GM23248 (cell line): Measurements from ENCODE around the gene GRN. TPM values are rescaled to one million over a fixed set of nuclear protein-coding genes. Genes with fewer than 3 reads are reported as not detected.
"Not testable (repeated sequence)": the region's sequence is repeated elsewhere in the genome, so short reads cannot be mapped to it uniquely, and the experiment has no call there.

Source experiments
- DNase-seq: peaks from one replicate; pipeline ENCODE4 v3.0.0-alpha.2; 2015
- H2AFZ ChIP-seq: fragments of 200-600 bp; sonication (generic); 2 replicates; pipeline ENCODE4 v1.6.1; 2016; ENCODE audit warnings: antibody characterized with exemption
- H3F3A ChIP-seq: fragments of 200-600 bp; sonication (generic); 2 replicates; pipeline ENCODE4 v1.6.1; 2016; ENCODE audit warnings: mild to moderate bottlenecking, antibody characterized with exemption, mixed run types; ENCODE audit not compliant: insufficient read depth
- H3K27ac ChIP-seq: fragments of 200-600 bp; sonication (generic); 2 replicates; pipeline ENCODE4 v1.5.1; 2016; ENCODE audit warnings: mild to moderate bottlenecking
- H3K27me3 ChIP-seq: fragments of 200-600 bp; sonication (generic); replicated peaks from 2 replicates; pipeline ENCODE4 v1.6.1; 2016; ENCODE audit warnings: mild to moderate bottlenecking; ENCODE audit not compliant: insufficient read depth
- H3K36me3 ChIP-seq: fragments of 200-600 bp; sonication (generic); 2 replicates; pipeline ENCODE4 v1.6.1; 2016; ENCODE audit warnings: low read depth, mild to moderate bottlenecking
- H3K4me1 ChIP-seq: fragments of 200-600 bp; sonication (generic); 2 replicates; pipeline ENCODE4 v1.6.1; 2016; ENCODE audit warnings: mild to moderate bottlenecking; ENCODE audit not compliant: insufficient read depth
- H3K4me2 ChIP-seq: fragments of 200-600 bp; sonication (generic); one replicate; pipeline ENCODE4 v1.6.1; 2016; ENCODE audit warnings: mild to moderate bottlenecking; ENCODE audit not compliant: unreplicated experiment
- H3K4me3 ChIP-seq: fragments of 200-600 bp; sonication (generic); 2 replicates; pipeline ENCODE4 v1.5.1; 2016; ENCODE audit warnings: mild to moderate bottlenecking
- H3K79me2 ChIP-seq: fragments of 200-600 bp; sonication (generic); 2 replicates; pipeline ENCODE4 v1.6.1; 2016; ENCODE audit warnings: mild to moderate bottlenecking; ENCODE audit not compliant: insufficient read depth
- H3K9ac ChIP-seq: fragments of 200-600 bp; sonication (generic); 2 replicates; pipeline ENCODE4 v1.6.1; 2016; ENCODE audit warnings: mild to moderate bottlenecking
- H3K9me2 ChIP-seq: fragments of 200-600 bp; sonication (generic); 2 replicates; pipeline ENCODE4 v1.6.1; 2016; ENCODE audit warnings: mixed run types, mild to moderate bottlenecking, moderate library complexity; ENCODE audit not compliant: insufficient read depth
- H3K9me3 ChIP-seq: fragments of 200-600 bp; sonication (generic); one replicate; pipeline ENCODE4 v1.6.1; 2017; ENCODE audit warnings: low read depth
- H4K20me1 ChIP-seq: fragments of 200-600 bp; sonication (generic); 2 replicates; pipeline ENCODE4 v1.6.0; 2016; ENCODE audit not compliant: insufficient read depth
- EZH2 ChIP-seq: fragments of 200-600 bp; sonication (generic); IDR thresholded peaks from 2 replicates; pipeline ENCODE4 v1.6.1; 2018; ENCODE audit warnings: antibody characterized with exemption, mild to moderate bottlenecking; ENCODE audit not compliant: insufficient read depth, poor library complexity, severe bottlenecking
- EZH2phosphoT487 ChIP-seq: fragments of 200-600 bp; sonication (generic); IDR thresholded peaks from 2 replicates; pipeline ENCODE4 v1.6.1; 2018; ENCODE audit warnings: antibody characterized with exemption, moderate library complexity, mild to moderate bottlenecking, low read depth; ENCODE audit not compliant: insufficient read depth
- WGBS, 2 experiments: methylation state at CpG; one replicate each; pipeline ENCODE4 v1.1.6; 2015 to 2017; ENCODE audit warnings: low lambda C conversion rate in 2 of 2, low coverage in 1 of 2; ENCODE audit errors: missing lambda C conversion rate in 2 of 2; 5-methylcytosine and 5-hydroxymethylcytosine counted together
- in situ Hi-C: fragments of 300-500 bp; cut with MboI; formaldehyde crosslinking; loops from 2 replicates; pipeline ENCODE4 v1.15.0; 2020
- polyA plus RNA-seq: library from polyadenylated mRNA; unstranded; fragments of >200 nt; fragmentation: Nextera tagmentation; extraction: Ambion mirVana; gene quantifications from 2 replicates; pipeline ENCODE4 v1.2.1, GENCODE V29; 2016
- total RNA-seq: library from RNA; depleted of rRNA; stranded (reverse); fragments of >200 nt; shearing (Covaris generic); gene quantifications from 2 replicates; pipeline ENCODE4 v1.2.3, GENCODE V29; 2014

Gene GRN
- total and polyA plus RNA-seq, 2 experiments from 2014 or later, result 410 to 440 TPM

DNA sequence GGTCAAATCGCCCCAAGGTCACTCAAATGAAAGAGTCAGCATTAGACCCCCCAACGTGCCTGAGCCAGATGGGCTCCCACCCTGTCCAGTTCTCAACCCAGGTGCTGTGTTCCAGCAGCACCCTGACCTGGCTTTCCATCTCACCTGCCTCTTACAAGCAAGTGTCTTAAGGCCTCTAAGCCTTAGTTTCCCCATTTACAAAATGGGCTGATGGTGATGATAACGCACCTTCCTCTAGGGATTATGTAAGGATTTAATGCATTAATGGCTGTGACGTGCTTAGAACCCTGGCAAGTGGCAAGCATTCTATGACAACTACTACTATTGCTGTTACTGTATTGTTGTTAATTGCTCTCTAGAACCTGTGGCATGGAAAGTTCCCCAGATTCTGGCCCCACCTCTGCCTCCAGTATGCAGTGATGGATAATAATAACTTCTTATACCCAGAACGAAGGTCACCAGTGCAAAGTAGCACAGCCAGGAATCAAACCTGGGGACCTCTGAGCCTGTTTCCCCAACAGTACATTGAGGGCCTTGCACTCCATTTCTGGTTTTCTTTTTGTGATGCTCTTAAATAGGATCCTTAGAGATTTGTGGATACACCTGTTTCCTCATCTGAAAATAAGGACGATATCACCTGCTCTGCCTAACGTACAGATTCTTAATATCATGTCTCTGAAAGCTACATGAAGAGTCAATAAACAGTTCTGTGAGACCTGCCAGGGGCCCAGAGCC is 17.2 kb upstream of the GRN start:
- Histone ChIP-seq H2AFZ (no peak overlapping the region), H4K20me1 (no peaks in the 10 kb centered on the region), H3K36me3 (no peaks in the 10 kb centered on the region), H3K9ac (no peak overlapping the region), H3K79me2 (peaks cover 13% of the 10 kb centered on the region), H3K4me1 (peaks cover 7% of the 10 kb centered on the region; the same call in 1 of the 2 replicates), H3K4me3 (no peak overlapping the region), H3F3A (peaks cover 16% of the 10 kb centered on the region), H3K9me3 (no peaks in the 10 kb centered on the region), H3K27me3 (no peaks in the 10 kb centered on the region), H3K4me2 (no peak overlapping the region), H3K9me2 (no peaks in the 10 kb centered on the region), H3K27ac (peak overlapping the region; percentile 31; the same call in 1 of the 2 replicates)
- in situ Hi-C loops, result loop anchor here (5.0 kb wide), 1 partner anchor 106 kb away; no protein-coding TSS in a partner anchor
- no peak for DNase-seq
- no peak for TF ChIP-seq EZH2phosphoT487
- TF ChIP-seq EZH2, result no peak
- 60% methylated on average over 7 of the region's 7 CpGs for WGBS, 2 experiments

DNA sequence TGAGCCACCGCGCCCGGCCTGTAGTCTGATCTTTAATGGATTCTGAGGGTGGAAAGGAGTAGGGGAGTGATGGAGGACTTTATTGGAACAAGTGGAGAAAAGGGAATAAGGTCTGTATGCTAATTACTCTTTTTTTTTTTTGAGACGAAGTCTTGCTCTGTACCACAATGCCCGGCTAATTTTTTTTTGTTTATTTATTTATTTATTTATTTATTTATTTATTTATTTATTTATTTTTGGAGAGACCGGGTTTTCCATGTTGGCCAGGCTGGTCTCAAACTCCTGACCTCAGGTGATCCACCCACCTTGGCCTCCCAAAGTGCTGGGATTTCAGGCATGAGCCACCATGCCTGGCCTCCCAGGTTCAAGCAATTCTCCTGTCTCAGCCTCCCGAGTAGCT is 15.6 kb upstream of the GRN start:
- WGBS, 2 experiments, result 73 to 74% methylated on average over 7 of the region's 7 CpGs
- not testable (repeated sequence) for H2AFZ ChIP-seq, H3K27ac ChIP-seq, H3K9me2 ChIP-seq, DNase-seq, H3K4me1 ChIP-seq, H3K9me3 ChIP-seq, H3K27me3 ChIP-seq, H3K4me3 ChIP-seq, H3K79me2 ChIP-seq, H3K4me2 ChIP-seq, H3K9ac ChIP-seq, H4K20me1 ChIP-seq, H3K36me3 ChIP-seq
- in situ Hi-C loops, result loop anchor here (5.0 kb wide), 1 partner anchor 107 kb away; no protein-coding TSS in a partner anchor
- H3F3A ChIP-seq, result peaks cover 16% of the 10 kb centered on the region

DNA sequence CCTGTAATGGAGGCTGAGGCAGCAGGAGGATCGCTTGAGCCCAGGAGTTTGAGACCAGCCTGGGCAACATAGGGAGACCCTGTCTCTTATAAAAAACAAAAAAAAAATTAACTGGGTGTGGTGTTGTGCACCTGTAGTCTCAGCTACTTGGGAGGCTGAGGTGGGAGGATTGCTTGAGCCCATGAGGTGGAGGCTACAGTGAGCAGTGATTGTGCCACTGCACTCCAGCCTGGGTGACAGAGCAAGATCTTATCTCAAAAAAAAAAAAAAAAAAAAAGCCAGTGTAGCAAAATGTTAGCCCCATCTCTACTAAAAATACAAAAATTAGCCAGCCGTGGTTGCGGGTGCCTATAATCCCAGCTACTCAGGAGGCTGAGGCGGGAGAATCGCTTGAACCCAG is 14.8 kb upstream of the GRN start:
- H4K20me1 ChIP-seq, H3K4me1 ChIP-seq, H3K9me3 ChIP-seq, H2AFZ ChIP-seq, H3K9me2 ChIP-seq, H3K27me3 ChIP-seq, H3K4me2 ChIP-seq, DNase-seq, H3K79me2 ChIP-seq, H3K36me3 ChIP-seq, H3K9ac ChIP-seq, H3K4me3 ChIP-seq, H3K27ac ChIP-seq, in situ Hi-C loops: not testable (repeated sequence)
- peaks cover 16% of the 10 kb centered on the region for H3F3A ChIP-seq
- WGBS, 2 experiments, result 65 to 68% methylated on average over 5 of the region's 5 CpGs

DNA sequence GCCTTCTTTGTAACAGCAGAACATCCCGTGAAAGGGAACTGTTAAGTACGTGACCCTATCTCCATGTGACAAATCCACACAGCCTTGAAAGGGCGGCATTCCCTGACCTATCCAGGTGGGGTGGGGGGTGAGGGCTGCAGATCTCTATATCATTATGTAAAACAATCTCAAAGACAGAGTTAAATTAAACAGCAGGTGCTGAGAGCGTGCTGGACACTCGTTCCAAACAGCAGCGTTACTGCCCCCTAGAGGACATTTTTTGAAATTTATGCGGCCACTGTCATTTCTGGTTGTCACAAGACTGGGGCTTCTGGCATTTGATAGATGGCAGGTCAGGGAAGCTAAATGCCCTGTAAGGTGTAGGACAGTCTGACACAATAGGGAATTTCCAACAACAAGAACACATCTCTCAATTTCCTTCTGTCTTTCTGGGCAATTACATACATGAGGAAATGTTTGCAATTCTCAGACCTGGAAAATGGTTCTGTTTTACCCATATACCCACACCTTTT is 13.8 kb upstream of the GRN start:
- in situ Hi-C loops, result no loop called here
- Histone ChIP-seq H3K9me2 (no peaks in the 10 kb centered on the region), H3K9me3 (no peaks in the 10 kb centered on the region), H3K36me3 (no peaks in the 10 kb centered on the region), H3K27me3 (no peaks in the 10 kb centered on the region), H3K79me2 (no peaks in the 10 kb centered on the region), H3K4me3 (no peak overlapping the region), H3K4me1 (peaks cover 7% of the 10 kb centered on the region; the same call in 1 of the 2 replicates), H3F3A (peaks cover 7% of the 10 kb centered on the region; the same call in 1 of the 2 replicates), H2AFZ (no peak overlapping the region), H3K9ac (no peak overlapping the region), H4K20me1 (no peaks in the 10 kb centered on the region), H3K4me2 (no peak overlapping the region), H3K27ac (no peak overlapping the region)
- WGBS, 2 experiments, result 0 to 3% methylated on average over 7 of the region's 7 CpGs
- no peak for TF ChIP-seq EZH2phosphoT487
- no peak for TF ChIP-seq EZH2
- peak; percentile 72 for DNase-seq
